Caco-2 (cell line): ENCODE results near the gene DYDC2. TPM values are rescaled to one million over a fixed set of nuclear protein-coding genes. Genes with fewer than 3 reads are reported as not detected.

Source experiments
- BruUV-seq: library from RNA; stranded (reverse); fragments of 400-500 nt; replicated peaks from 2 replicates; lab custom pipeline; 2021; lab: Mats Ljungman, UMichigan
- CTCF ChIA-PET: fragments of 300-600 bp; sonication (Branson Sonifier 250); formaldehyde crosslinking; loops from one replicate; lab custom pipeline; 2022; ENCODE audit warnings: antibody characterized with exemption; lab: Charles Lee
- POLR2A ChIA-PET: fragments of 300-600 bp; sonication (Branson Sonifier 250); formaldehyde crosslinking; loops from one replicate; lab custom pipeline; 2022; ENCODE audit warnings: antibody characterized with exemption; lab: Charles Lee
- DNase-seq, 2 experiments: peaks; one replicate each; pipeline versions ENCODE4 v3.0.0 to v3.0.0-alpha.2; 2020 to 2022
- H3K27me3 ChIP-seq: replicated peaks from 2 replicates; pipeline ENCODE4 v1.6.0; 2011; ENCODE audit warnings: low read length; ENCODE audit not compliant: control insufficient read depth, insufficient read depth
- H3K36me3 ChIP-seq: 2 replicates; pipeline ENCODE4 v1.5.1; 2011; ENCODE audit warnings: low read length; ENCODE audit not compliant: control insufficient read depth, insufficient read depth
- H3K4me1 ChIP-seq: fragments of 250-450 bp; sonication (Bioruptor Pico); 2 replicates; pipeline ENCODE4 v1.5.1; 2020; ENCODE audit warnings: mild to moderate bottlenecking
- H3K4me3 ChIP-seq: 2 replicates; pipeline ENCODE4 v1.5.1; 2011; ENCODE audit warnings: low read depth, mild to moderate bottlenecking, control low read depth, low read length
- H3K9me3 ChIP-seq: fragments of 250-450 bp; sonication (Bioruptor Pico); 2 replicates; pipeline ENCODE4 v1.5.1; 2020; ENCODE audit warnings: mild to moderate bottlenecking, moderate library complexity
- H3K27ac Mint-ChIP-seq: one replicate; pipeline ENCODE4 v1.8.0; 2022; ENCODE audit warnings: mixed read lengths; ENCODE audit not compliant: unreplicated experiment
- H3K27me3 Mint-ChIP-seq: one replicate; pipeline ENCODE4 v1.8.0; 2022; ENCODE audit warnings: mixed read lengths; ENCODE audit not compliant: insufficient read depth, unreplicated experiment
- H3K36me3 Mint-ChIP-seq: one replicate; pipeline ENCODE4 v1.8.0; 2022; ENCODE audit warnings: mild to moderate bottlenecking, mixed read lengths; ENCODE audit not compliant: insufficient read depth, unreplicated experiment
- H3K4me1 Mint-ChIP-seq: one replicate; pipeline ENCODE4 v1.8.0; 2022; ENCODE audit warnings: low read depth, mixed read lengths; ENCODE audit not compliant: unreplicated experiment
- H3K4me3 Mint-ChIP-seq: one replicate; pipeline ENCODE4 v1.8.0; 2022; ENCODE audit warnings: mild to moderate bottlenecking, moderate library complexity, mixed read lengths; ENCODE audit not compliant: unreplicated experiment
- H3K9me3 Mint-ChIP-seq: one replicate; pipeline ENCODE4 v1.8.0; 2022; ENCODE audit warnings: mixed read lengths; ENCODE audit not compliant: unreplicated experiment
- CTCF ChIP-seq, 2 experiments: fragments of 200-600 bp in 1 of 2; IDR thresholded peaks; 1 replicate in 1 of 2; 2 replicates in 1 of 2; pipeline versions ENCODE4 v1.5.1 to v1.8.0; 2011 to 2022; ENCODE audit warnings: antibody characterized with exemption in 1 of 2, control low read depth in 1 of 2, inconsistent platforms in 1 of 2, low read depth in 1 of 2, low read length in 1 of 2, mild to moderate bottlenecking in 1 of 2, moderate library complexity in 1 of 2; ENCODE audit not compliant: insufficient read depth in 1 of 2, severe bottlenecking in 1 of 2, unreplicated experiment in 1 of 2
- intact Hi-C: fragments of 100-400 bp; cut with micrococcal nuclease; formaldehyde crosslinking; loops from one replicate; pipeline ENCODE4 v1.10.0; 2022; ENCODE audit not compliant: unreplicated experiment
- total RNA-seq: library from RNA; stranded (reverse); gene quantifications from 2 replicates; pipeline ENCODE4 v1.2.3, GENCODE V29; 2022

Gene DYDC2
- total RNA-seq, 1 experiment from 2014 or later = not detected

DNA sequence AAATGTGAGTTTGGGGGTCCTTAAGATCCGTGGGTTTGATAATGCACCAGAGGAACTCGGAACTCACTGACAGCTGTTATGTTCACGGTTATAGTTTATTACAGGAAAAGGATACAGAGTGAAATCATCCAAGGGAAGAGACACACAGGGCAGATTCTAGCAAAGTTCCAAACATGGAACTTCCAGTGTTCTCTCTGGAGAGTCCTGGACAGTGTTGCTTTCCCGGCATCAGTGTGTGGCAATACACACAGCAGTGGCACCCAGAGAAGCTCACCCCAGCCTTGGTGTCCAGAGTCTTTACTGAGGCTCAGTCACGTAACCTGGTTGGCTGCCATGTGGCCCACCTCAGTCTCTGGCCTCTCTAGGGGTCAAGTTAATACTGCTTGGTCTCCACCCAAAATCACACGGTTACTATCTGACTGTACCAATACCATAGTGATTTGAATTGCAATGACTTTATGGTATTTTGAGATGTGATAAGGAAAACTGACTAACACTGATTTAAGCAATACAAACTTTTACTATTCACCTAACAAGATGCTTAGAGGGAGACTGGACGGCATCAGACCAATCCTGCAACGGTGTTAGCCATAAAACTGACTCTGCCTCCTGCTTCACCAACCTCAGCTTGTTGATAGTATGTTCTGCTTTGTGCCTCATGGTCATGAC, 43.7 kb downstream of the DYDC2 start:
- no peak for TF ChIP-seq CTCF (IDR thresholded peaks at IDR 0.05; ENCODE audit: insufficient read depth in 1 of 2, low read depth in 1 of 2, low read length in 1 of 2, severe bottlenecking in 1 of 2, unreplicated experiment in 1 of 2)
- Histone ChIP-seq H3K36me3 (no peaks in the 10 kb centered on the region), H3K9me3 (no peaks in the 10 kb centered on the region), H3K4me3 (no peak overlapping the region), H3K4me1 (no peaks in the 10 kb centered on the region), H3K27me3 (no peaks in the 10 kb centered on the region)
- BruUV-seq = no TSS peak
- H3K36me3 Mint-ChIP-seq = no peaks in the 10 kb centered on the region
- no peak overlapping the region for H3K4me3 Mint-ChIP-seq
- intact Hi-C loops = no loop called here
- H3K27me3 Mint-ChIP-seq = no peaks in the 10 kb centered on the region
- no peaks in the 10 kb centered on the region for H3K9me3 Mint-ChIP-seq
- no peaks in the 10 kb centered on the region for H3K4me1 Mint-ChIP-seq
- H3K27ac Mint-ChIP-seq = no peak overlapping the region
- ChIA-PET CTCF (no interaction called here), POLR2A (no interaction called here)
- DNase-seq = no peak

DNA sequence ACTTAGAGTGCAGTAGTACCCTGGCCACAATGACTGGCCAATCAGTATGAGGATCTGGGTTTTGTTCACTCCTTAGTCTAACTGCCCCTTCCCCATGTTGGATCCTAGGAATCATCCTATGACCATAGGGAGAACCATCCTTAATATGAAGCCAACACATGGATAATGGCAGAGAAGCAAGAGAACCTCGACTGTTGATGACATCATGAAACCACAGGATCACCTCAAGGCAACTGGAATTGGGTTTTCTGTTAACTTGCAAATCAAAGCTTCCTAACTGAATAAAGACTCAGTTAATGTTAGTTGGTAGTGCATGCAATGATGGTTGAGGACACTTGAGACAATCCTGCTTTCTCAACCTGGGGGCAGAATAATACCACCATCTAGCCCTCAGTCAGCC, 48.5 kb downstream of the DYDC2 start:
- TF ChIP-seq CTCF (IDR thresholded peaks at IDR 0.05; ENCODE audit: insufficient read depth in 1 of 2, low read depth in 1 of 2, low read length in 1 of 2, severe bottlenecking in 1 of 2, unreplicated experiment in 1 of 2) = no peak

GRCh38 chr10:80405626-80406025, 49.0 kb downstream of the DYDC2 start:
- CTCF ChIA-PET = interaction anchor here (0.6 kb wide), 1 partner anchor 259 kb away, joined by 3 read pairs; no protein-coding TSS in a partner anchor

More for the DNA sequence above, 48.5 kb downstream of the DYDC2 start:
- DNase-seq = no peak
- no peak overlapping the region for H3K4me3 Mint-ChIP-seq
- Histone ChIP-seq H3K4me1 (peaks cover 19% of the 10 kb centered on the region; the same call in 1 of the 2 replicates), H3K36me3 (no peaks in the 10 kb centered on the region), H3K27me3 (no peaks in the 10 kb centered on the region), H3K4me3 (no peak overlapping the region), H3K9me3 (no peaks in the 10 kb centered on the region)
- no peaks in the 10 kb centered on the region for H3K27me3 Mint-ChIP-seq
- POLR2A ChIA-PET = no interaction called here
- no peaks in the 10 kb centered on the region for H3K9me3 Mint-ChIP-seq
- BruUV-seq = no TSS peak
- H3K36me3 Mint-ChIP-seq = peaks cover 10% of the 10 kb centered on the region
- CTCF ChIA-PET = no interaction called here
- intact Hi-C loops = no loop called here
- H3K4me1 Mint-ChIP-seq = peaks cover 7% of the 10 kb centered on the region
- H3K27ac Mint-ChIP-seq = no peak overlapping the region

More at GRCh38 chr10:80405626-80406025, 49.0 kb downstream of the DYDC2 start:
- no TSS peak for BruUV-seq
- Histone ChIP-seq H3K4me3 (no peak overlapping the region), H3K9me3 (no peaks in the 10 kb centered on the region), H3K4me1 (peaks cover 19% of the 10 kb centered on the region; the same call in 1 of the 2 replicates), H3K36me3 (no peaks in the 10 kb centered on the region; the same call in 1 of the 2 replicates), H3K27me3 (no peaks in the 10 kb centered on the region)
- DNase-seq = no peak
- intact Hi-C loops = no loop called here
- TF ChIP-seq CTCF (IDR thresholded peaks at IDR 0.05; ENCODE audit: insufficient read depth in 1 of 2, low read depth in 1 of 2, low read length in 1 of 2, severe bottlenecking in 1 of 2, unreplicated experiment in 1 of 2) = no peak
- POLR2A ChIA-PET = interaction anchor here (0.6 kb wide), 1 partner anchor 11 kb away, joined by 4 read pairs; no protein-coding TSS in a partner anchor
- H3K27me3 Mint-ChIP-seq = no peaks in the 10 kb centered on the region
- no peak overlapping the region for H3K27ac Mint-ChIP-seq
- H3K4me1 Mint-ChIP-seq = peaks cover 7% of the 10 kb centered on the region
- H3K9me3 Mint-ChIP-seq = no peaks in the 10 kb centered on the region
- peaks cover 10% of the 10 kb centered on the region for H3K36me3 Mint-ChIP-seq
- H3K4me3 Mint-ChIP-seq = no peak overlapping the region
